Thoracic aorta (tissue), 2 donors: Measurements from ENCODE around the gene IFNL2. TPM values are rescaled to one million over a fixed set of nuclear protein-coding genes. Genes with fewer than 3 reads are reported as not detected.

ENCODE experiments used
- ATAC-seq: fragments of 150-250 bp; one replicate; pipeline ENCODE4 v1.8.0; 2017; ENCODE audit warnings: low read depth; ENCODE audit not compliant: insufficient number of reproducible peaks, low FRiP score
- DNase-seq: peaks from one replicate; pipeline ENCODE4 v3.0.0-alpha.2; 2020; ENCODE audit warnings: low spot score
- H3K27ac ChIP-seq, 2 donors: fragments of 200-600 bp; sonication (generic); 1 replicate in 1 of 2; 2 replicates in 1 of 2; pipeline ENCODE4 v1.5.1; 2016; ENCODE audit warnings: mild to moderate bottlenecking in 2 of 2, moderate library complexity in 2 of 2
- H3K27me3 ChIP-seq: fragments of 200-600 bp; sonication (generic); replicated peaks from 2 replicates; pipeline ENCODE4 v1.6.0; 2016; ENCODE audit warnings: mild to moderate bottlenecking; ENCODE audit not compliant: insufficient read depth
- H3K36me3 ChIP-seq: fragments of 200-600 bp; sonication (generic); one replicate; pipeline ENCODE4 v1.5.1; 2016
- H3K4me1 ChIP-seq, 2 donors: fragments of 200-600 bp; sonication (generic); 1 replicate in 1 of 2; 2 replicates in 1 of 2; pipeline versions ENCODE4 v1.5.1 to v1.6.0; 2016; ENCODE audit warnings: low read depth in 2 of 2, mild to moderate bottlenecking in 1 of 2; ENCODE audit not compliant: control insufficient read depth in 1 of 2
- H3K4me3 ChIP-seq: fragments of 200-600 bp; sonication (generic); 2 replicates; pipeline ENCODE4 v1.5.1; 2016; ENCODE audit warnings: mild to moderate bottlenecking
- H3K9me3 ChIP-seq: fragments of 200-600 bp; sonication (generic); 2 replicates; pipeline ENCODE4 v1.5.1; 2016
- total RNA-seq, 2 donors: library from RNA; depleted of rRNA; stranded (reverse); fragments of >200 nt; gene quantifications; one replicate each; pipeline versions ENCODE4 v1.1.0 to v1.2.3, GENCODE V29; 2016
- TF ChIP-seq, protein P1 (sequence below): fragments of 200-600 bp; sonication (generic); IDR thresholded peaks from one replicate; pipeline ENCODE4 v1.5.1; 2019; ENCODE audit warnings: antibody characterized with exemption

IFNL2 gene
- total RNA-seq, 2 donors from 2014 or later, result not detected

DNA sequence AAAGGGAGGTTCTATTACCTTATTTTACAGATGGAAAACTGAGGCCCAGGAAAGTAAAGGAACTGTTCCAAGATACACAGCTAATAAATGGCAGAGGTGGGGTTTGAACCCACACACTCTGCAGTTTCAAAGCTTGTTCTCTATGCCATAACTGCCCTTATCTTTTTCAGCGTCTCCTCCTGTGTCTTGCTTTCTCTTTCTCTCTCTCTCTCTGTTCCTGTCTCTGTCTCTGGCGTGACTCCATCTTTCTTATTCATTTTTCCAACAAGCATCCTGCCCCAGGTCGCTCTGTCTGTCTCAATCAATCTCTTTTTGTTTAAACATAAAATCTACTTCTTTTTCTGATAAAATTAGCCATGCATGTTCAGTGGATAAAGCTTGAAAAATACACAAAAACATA is 16.4 kb upstream of the IFNL2 start:
- peaks cover 0 to 10% of the 10 kb centered on the region in 2 donors for H3K4me1 ChIP-seq
- peaks cover 5% of the 10 kb centered on the region for H3K27me3 ChIP-seq

GRCh38 chr19:39252458-39252857 is 15.7 kb upstream of the IFNL2 start:
- H3K27ac ChIP-seq, result no peak overlapping the region
- no peak for ATAC-seq
- H3K27me3 ChIP-seq, result peaks cover 5% of the 10 kb centered on the region
- peaks cover 0 to 5% of the 10 kb centered on the region in 2 donors for H3K4me1 ChIP-seq
- no peaks in the 10 kb centered on the region for H3K9me3 ChIP-seq
- H3K36me3 ChIP-seq, result no peaks in the 10 kb centered on the region
- TF ChIP-seq, protein P1, sequence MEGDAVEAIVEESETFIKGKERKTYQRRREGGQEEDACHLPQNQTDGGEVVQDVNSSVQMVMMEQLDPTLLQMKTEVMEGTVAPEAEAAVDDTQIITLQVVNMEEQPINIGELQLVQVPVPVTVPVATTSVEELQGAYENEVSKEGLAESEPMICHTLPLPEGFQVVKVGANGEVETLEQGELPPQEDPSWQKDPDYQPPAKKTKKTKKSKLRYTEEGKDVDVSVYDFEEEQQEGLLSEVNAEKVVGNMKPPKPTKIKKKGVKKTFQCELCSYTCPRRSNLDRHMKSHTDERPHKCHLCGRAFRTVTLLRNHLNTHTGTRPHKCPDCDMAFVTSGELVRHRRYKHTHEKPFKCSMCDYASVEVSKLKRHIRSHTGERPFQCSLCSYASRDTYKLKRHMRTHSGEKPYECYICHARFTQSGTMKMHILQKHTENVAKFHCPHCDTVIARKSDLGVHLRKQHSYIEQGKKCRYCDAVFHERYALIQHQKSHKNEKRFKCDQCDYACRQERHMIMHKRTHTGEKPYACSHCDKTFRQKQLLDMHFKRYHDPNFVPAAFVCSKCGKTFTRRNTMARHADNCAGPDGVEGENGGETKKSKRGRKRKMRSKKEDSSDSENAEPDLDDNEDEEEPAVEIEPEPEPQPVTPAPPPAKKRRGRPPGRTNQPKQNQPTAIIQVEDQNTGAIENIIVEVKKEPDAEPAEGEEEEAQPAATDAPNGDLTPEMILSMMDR, result no peak
- DNase-seq, result no peak
- H3K4me3 ChIP-seq, result no peak overlapping the region

More for the DNA sequence above, 16.4 kb upstream of the IFNL2 start:
- DNase-seq, result no peak
- Histone ChIP-seq H3K4me3 (no peak overlapping the region), H3K9me3 (no peaks in the 10 kb centered on the region), H3K27ac (no peak overlapping the region), H3K36me3 (no peaks in the 10 kb centered on the region)
- TF ChIP-seq, protein P1, result no peak
- ATAC-seq, result no peak

- TF ChIP-seq, protein P1, result no peak
- no peak for ATAC-seq
- H3K4me1 ChIP-seq, result no peaks in the 10 kb centered on the region
These were observed 14.6 kb upstream of the IFNL2 start for GRCh38 chr19:39253374-39254149.

GRCh38 chr19:39254531-39255345 is 13.5 kb upstream of the IFNL2 start:
- ATAC-seq (no peak), DNase-seq (no peak)
- Histone ChIP-seq H3K36me3 (no peaks in the 10 kb centered on the region), H3K4me3 (no peak overlapping the region), H3K27me3 (no peaks in the 10 kb centered on the region), H3K27ac (no peak overlapping the region), H3K4me1 (no peaks in the 10 kb centered on the region), H3K9me3 (no peaks in the 10 kb centered on the region)
- TF ChIP-seq, protein P1, result no peak

More at GRCh38 chr19:39253374-39254149, 14.6 kb upstream of the IFNL2 start:
- Histone ChIP-seq H3K9me3 (no peaks in the 10 kb centered on the region), H3K27me3 (peaks cover 2% of the 10 kb centered on the region), H3K4me3 (no peak overlapping the region), H3K27ac (no peak overlapping the region), H3K36me3 (no peaks in the 10 kb centered on the region)
- DNase-seq, result no peak

- no peak for DNase-seq
- no peaks in the 10 kb centered on the region for H3K27me3 ChIP-seq
- TF ChIP-seq, protein P1, result no peak
These were observed 11.0 kb upstream of the IFNL2 start for GRCh38 chr19:39257227-39257626.

More at GRCh38 chr19:39257227-39257626, 11.0 kb upstream of the IFNL2 start:
- no peaks in the 10 kb centered on the region for H3K36me3 ChIP-seq
- no peaks in the 10 kb centered on the region for H3K4me1 ChIP-seq
- no peaks in the 10 kb centered on the region for H3K9me3 ChIP-seq
- ATAC-seq, result no peak
- H3K4me3 ChIP-seq, result no peak overlapping the region
- H3K27ac ChIP-seq, result no peak overlapping the region
